ENCODE results near the gene RAD54L. TPM values are rescaled to one million over a fixed set of nuclear protein-coding genes. Genes with fewer than 3 reads are reported as not detected.

The RAD54L gene
- total RNA-seq, result 2.4 and 3.8 TPM in 2 replicates

GRCh38 chr1:46247436-46248121 lies at the start of gene RAD54L:
Gene RAD54L (plus strand): TSS chr1:46247763. CDS start chr1:46248406, 643 bp downstream.

GRCh38 chr1:46197964-46198811 lies 49.4 kb upstream of the RAD54L start, which contains the start of gene POMGNT1:
Gene POMGNT1 (minus strand): TSS chr1:46198434. CDS start chr1:46197821, 613 bp downstream.

GRCh38 chr1:46303038-46303871 lies 55.7 kb downstream of the RAD54L start, which contains the start of the genes LRRC41 and UQCRH:
Gene LRRC41 (minus strand): TSS chr1:46303616. CDS start chr1:46303322, 294 bp downstream.
Gene UQCRH (plus strand): TSS chr1:46303698. CDS start chr1:46303767, 69 bp downstream.

Other genes starting within 250 kb of the RAD54L start
- gene PIK3R3, start 115.1 kb upstream of the RAD54L start, total RNA-seq, result 7.0 and 17.9 TPM in 2 replicates
- 0.45 and 0.56 TPM in 2 replicates for gene TSPAN1, start 72.7 kb upstream of the RAD54L start, total RNA-seq
- not detected in 2 replicates for gene P3R3URF, start 71.3 kb upstream of the RAD54L start, total RNA-seq
- 29.3 and 48.8 TPM in 2 replicates for gene POMGNT1, start 49.3 kb upstream of the RAD54L start, total RNA-seq
- 0.81 and 3.6 TPM in 2 replicates for gene LURAP1, start 44.4 kb upstream of the RAD54L start, total RNA-seq
- 45.4 and 60.4 TPM in 2 replicates for gene LRRC41, start 55.9 kb downstream of the RAD54L start, total RNA-seq
- 781 and 845 TPM in 2 replicates for gene UQCRH, start 55.9 kb downstream of the RAD54L start, total RNA-seq
- 11.5 and 16.3 TPM in 2 replicates for gene NSUN4, start 93.0 kb downstream of the RAD54L start, total RNA-seq
- 0.27 and 0.75 TPM in 2 replicates for gene FAAH, start 146.6 kb downstream of the RAD54L start, total RNA-seq
- not detected in 2 replicates for gene DMBX1, start 242.1 kb downstream of the RAD54L start, total RNA-seq